Esophagus muscularis mucosa (tissue), 4 donors: ENCODE results near the gene FGFR2. TPM values are rescaled to one million over a fixed set of nuclear protein-coding genes. Genes with fewer than 3 reads are reported as not detected.

Experiments used
- DNase-seq: peaks from one replicate; pipeline ENCODE4 v3.0.0-alpha.2; 2017; ENCODE audit errors: extremely low spot score
- H3K27ac ChIP-seq, 4 donors: fragments of 200-600 bp; sonication (generic); replicated peaks in 1 of 4; 1 replicate in 3 of 4; 2 replicates in 1 of 4; pipeline ENCODE4 v1.5.1; 2016 to 2019; ENCODE audit warnings: mild to moderate bottlenecking in 1 of 4
- H3K27me3 ChIP-seq, 4 donors: fragments of 200-600 bp; sonication (generic); one replicate each; pipeline versions ENCODE4 v1.5.1 to v1.6.0; 2016 to 2019
- H3K36me3 ChIP-seq, 4 donors: fragments of 200-600 bp; sonication (generic); one replicate each; pipeline ENCODE4 v1.5.1; 2016 to 2019
- H3K4me1 ChIP-seq, 4 donors: fragments of 200-600 bp; sonication (generic); one replicate each; pipeline ENCODE4 v1.5.1; 2016 to 2019
- H3K4me3 ChIP-seq, 4 donors: fragments of 200-600 bp; sonication (generic); 1 replicate in 2 of 4; 2 replicates in 2 of 4; pipeline ENCODE4 v1.5.1; 2016 to 2019; ENCODE audit warnings: mild to moderate bottlenecking in 4 of 4, moderate library complexity in 1 of 4
- H3K9me3 ChIP-seq, 4 donors: fragments of 200-600 bp; sonication (generic); 1 replicate in 3 of 4; 2 replicates in 1 of 4; pipeline ENCODE4 v1.5.1; 2016 to 2019
- CTCF ChIP-seq, 3 experiments: fragments of 200-600 bp in 2 of 3; fragments of 450-650 bp in 1 of 3; sonication (generic) in 2 of 3; IDR thresholded peaks; one replicate each; pipeline ENCODE4 v1.5.1; 2017 to 2019; ENCODE audit warnings: antibody characterized with exemption in 3 of 3, mild to moderate bottlenecking in 2 of 3, moderate library complexity in 1 of 3
- EP300 ChIP-seq: sonication (generic); formaldehyde crosslinking; IDR thresholded peaks from one replicate; pipeline ENCODE4 v1.6.1; 2017; ENCODE audit warnings: antibody characterized with exemption
- POLR2A ChIP-seq: fragments of 450-650 bp; IDR thresholded peaks from one replicate; pipeline ENCODE4 v1.6.1; 2017; ENCODE audit warnings: antibody characterized with exemption, moderate library complexity, mild to moderate bottlenecking, low read depth
- POLR2AphosphoS5 ChIP-seq, 2 donors: sonication (generic); formaldehyde crosslinking; IDR thresholded peaks; one replicate each; pipeline ENCODE4 v1.6.1; 2017; ENCODE audit warnings: antibody characterized with exemption in 2 of 2
- WGBS: methylation state at CpG from one replicate; pipeline ENCODE4 v1.1.5; 2018; 5-methylcytosine and 5-hydroxymethylcytosine counted together
- intact Hi-C: fragments of 100-400 bp; cut with DNase I; formaldehyde crosslinking; loops from one replicate; pipeline ENCODE4 v1.15.1; 2023
- total RNA-seq, 4 donors: library from RNA; depleted of rRNA; stranded (reverse); fragments of >200 nt; gene quantifications; one replicate each; pipeline versions ENCODE4 v1.1.0 to v1.2.1, GENCODE V29; 2016

FGFR2 gene
- total RNA-seq, 4 donors from 2014 or later, result 58.6 to 74.0 (median 60.5) TPM

GRCh38 chr10:121580276-121581116 lies 17.7 kb downstream of the FGFR2 start:
- intact Hi-C loops, result no loop called here
- no peak for TF ChIP-seq POLR2A
- no peak for TF ChIP-seq CTCF (IDR thresholded peaks at IDR 0.05)
- TF ChIP-seq POLR2AphosphoS5 (IDR thresholded peaks at IDR 0.05), result no peak
- TF ChIP-seq EP300, result no peak
- H3K27me3 ChIP-seq, result no peaks in the 10 kb centered on the region
- H3K9me3 ChIP-seq, result no peaks in the 10 kb centered on the region
- DNase-seq, result no peak
- H3K4me1 ChIP-seq, result peaks cover 0 to 72% (median 67%) of the 10 kb centered on the region in 4 donors
- no peak overlapping the region for H3K4me3 ChIP-seq
- peak overlapping the region; percentile 80 to 85 (median 82) for H3K27ac ChIP-seq
- WGBS, result 64% methylated on average over 12 of the region's 22 CpGs
- H3K36me3 ChIP-seq, result no peaks in the 10 kb centered on the region

GRCh38 chr10:121579656-121580055 lies 18.6 kb downstream of the FGFR2 start:
- H3K27ac ChIP-seq, result peak overlapping the region; percentile 80 to 85 (median 82)

GRCh38 chr10:121578965-121579364 lies 19.3 kb downstream of the FGFR2 start:
- H3K4me3 ChIP-seq, result no peak overlapping the region
- WGBS, result 69% methylated on average over 6 of the region's 8 CpGs
- H3K9me3 ChIP-seq, result no peaks in the 10 kb centered on the region
- no peak for DNase-seq
- intact Hi-C loops, result no loop called here
- no peaks in the 10 kb centered on the region for H3K27me3 ChIP-seq
- TF ChIP-seq EP300 (no peak), POLR2AphosphoS5 (IDR thresholded peaks at IDR 0.05) (no peak), POLR2A (no peak), CTCF (IDR thresholded peaks at IDR 0.05) (no peak)
- no peaks in the 10 kb centered on the region for H3K36me3 ChIP-seq
- H3K27ac ChIP-seq, result peak overlapping the region; percentile 80 to 85 (median 82)
- peaks cover 0 to 84% (median 79%) of the 10 kb centered on the region in 4 donors for H3K4me1 ChIP-seq

More at GRCh38 chr10:121579656-121580055, 18.6 kb downstream of the FGFR2 start:
- H3K4me1 ChIP-seq, result peaks cover 0 to 78% (median 74%) of the 10 kb centered on the region in 4 donors
- 50% methylated on average over 7 of the region's 8 CpGs for WGBS
- H3K4me3 ChIP-seq, result no peak overlapping the region
- no peak for DNase-seq
- no peaks in the 10 kb centered on the region for H3K9me3 ChIP-seq
- no peaks in the 10 kb centered on the region for H3K27me3 ChIP-seq
- TF ChIP-seq CTCF (IDR thresholded peaks at IDR 0.05) (no peak), POLR2AphosphoS5 (IDR thresholded peaks at IDR 0.05) (no peak), POLR2A (no peak), EP300 (no peak)
- H3K36me3 ChIP-seq, result no peaks in the 10 kb centered on the region
- intact Hi-C loops, result no loop called here

- 66% methylated on average over 9 of the region's 9 CpGs for WGBS
- intact Hi-C loops, result no loop called here
- H3K27ac ChIP-seq, result peak overlapping the region; percentile 80 to 85 (median 82)
Measured at GRCh38 chr10:121578298-121578697, 19.9 kb downstream of the FGFR2 start.

More at GRCh38 chr10:121578298-121578697, 19.9 kb downstream of the FGFR2 start:
- Histone ChIP-seq H3K4me3 (no peak overlapping the region), H3K27me3 (no peaks in the 10 kb centered on the region), H3K9me3 (no peaks in the 10 kb centered on the region), H3K36me3 (no peaks in the 10 kb centered on the region), H3K4me1 (peaks cover 0 to 91% (median 86%) of the 10 kb centered on the region in 4 donors)
- TF ChIP-seq POLR2AphosphoS5 (IDR thresholded peaks at IDR 0.05) (no peak), EP300 (no peak), POLR2A (no peak), CTCF (IDR thresholded peaks at IDR 0.05) (no peak)
- DNase-seq, result no peak
